Measurements from ENCODE around the gene KPNA6. TPM values are rescaled to one million over a fixed set of nuclear protein-coding genes. Genes with fewer than 3 reads are reported as not detected.

The KPNA6 gene
- total RNA-seq, 1 experiment from 2014 or later: 116 TPM

DNA sequence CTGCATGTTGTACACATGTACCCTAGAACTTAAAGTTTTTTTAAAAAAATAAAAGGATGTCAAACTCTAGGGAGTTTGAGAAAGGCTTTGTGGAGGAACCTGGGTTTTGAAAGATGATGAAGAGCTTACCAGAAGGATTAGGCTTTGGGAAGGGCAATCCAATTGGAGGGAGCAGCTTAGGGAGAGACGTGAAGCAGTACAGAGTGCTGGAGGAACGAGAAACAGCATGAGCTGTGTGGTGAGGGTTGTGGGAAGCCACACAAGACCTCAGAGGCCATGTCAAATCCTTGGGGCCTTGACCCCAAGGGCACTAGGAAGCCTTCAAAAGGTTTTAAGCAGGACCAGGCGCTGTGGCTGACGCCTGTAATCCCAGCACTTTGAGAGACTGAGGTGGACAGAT, 8.4 kb upstream of the KPNA6 start:
- POLR2A ChIA-PET: interaction anchor here (0.7 kb wide), 1 partner anchor 310 kb away, joined by 4 read pairs; no protein-coding TSS in a partner anchor
- no peaks in the 10 kb centered on the region for H3K9me3 ChIP-seq (ENCODE audit: control insufficient read depth, insufficient read depth, low read depth, low read length)
- intact Hi-C loops (cut with micrococcal nuclease; ENCODE audit: unreplicated experiment): no loop called here
- no peaks in the 10 kb centered on the region for H3K27me3 ChIP-seq (ENCODE audit: control insufficient read depth, insufficient read depth, low read length)
- no TSS peak for BruUV-seq (replicated peaks)
- in situ Hi-C loops (cut with HindIII; ENCODE audit: low pct_unique_long_range_greater_than_20kb, low sequenced_read_pairs): no loop called here
- H3K4me3 ChIP-seq (ENCODE audit: low read depth in 2 of 2, low read length in 2 of 2): no peak overlapping the region
- TF ChIP-seq TCF7L2 (IDR thresholded peaks at IDR 0.05; ENCODE audit: low read depth, low read length): no peak
- TF ChIP-seq SIN3A (IDR thresholded peaks at IDR 0.05; ENCODE audit: borderline replicate concordance, insufficient read depth, low read depth, low read length): no peak
- TF ChIP-seq, protein P1, sequence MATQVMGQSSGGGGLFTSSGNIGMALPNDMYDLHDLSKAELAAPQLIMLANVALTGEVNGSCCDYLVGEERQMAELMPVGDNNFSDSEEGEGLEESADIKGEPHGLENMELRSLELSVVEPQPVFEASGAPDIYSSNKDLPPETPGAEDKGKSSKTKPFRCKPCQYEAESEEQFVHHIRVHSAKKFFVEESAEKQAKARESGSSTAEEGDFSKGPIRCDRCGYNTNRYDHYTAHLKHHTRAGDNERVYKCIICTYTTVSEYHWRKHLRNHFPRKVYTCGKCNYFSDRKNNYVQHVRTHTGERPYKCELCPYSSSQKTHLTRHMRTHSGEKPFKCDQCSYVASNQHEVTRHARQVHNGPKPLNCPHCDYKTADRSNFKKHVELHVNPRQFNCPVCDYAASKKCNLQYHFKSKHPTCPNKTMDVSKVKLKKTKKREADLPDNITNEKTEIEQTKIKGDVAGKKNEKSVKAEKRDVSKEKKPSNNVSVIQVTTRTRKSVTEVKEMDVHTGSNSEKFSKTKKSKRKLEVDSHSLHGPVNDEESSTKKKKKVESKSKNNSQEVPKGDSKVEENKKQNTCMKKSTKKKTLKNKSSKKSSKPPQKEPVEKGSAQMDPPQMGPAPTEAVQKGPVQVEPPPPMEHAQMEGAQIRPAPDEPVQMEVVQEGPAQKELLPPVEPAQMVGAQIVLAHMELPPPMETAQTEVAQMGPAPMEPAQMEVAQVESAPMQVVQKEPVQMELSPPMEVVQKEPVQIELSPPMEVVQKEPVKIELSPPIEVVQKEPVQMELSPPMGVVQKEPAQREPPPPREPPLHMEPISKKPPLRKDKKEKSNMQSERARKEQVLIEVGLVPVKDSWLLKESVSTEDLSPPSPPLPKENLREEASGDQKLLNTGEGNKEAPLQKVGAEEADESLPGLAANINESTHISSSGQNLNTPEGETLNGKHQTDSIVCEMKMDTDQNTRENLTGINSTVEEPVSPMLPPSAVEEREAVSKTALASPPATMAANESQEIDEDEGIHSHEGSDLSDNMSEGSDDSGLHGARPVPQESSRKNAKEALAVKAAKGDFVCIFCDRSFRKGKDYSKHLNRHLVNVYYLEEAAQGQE (IDR thresholded peaks at IDR 0.05; ENCODE audit: insufficient read depth in 1 of 2, low read depth in 2 of 2, low read length in 1 of 2): no peak
- TF ChIP-seq POLR2AphosphoS5 (IDR thresholded peaks at IDR 0.05; ENCODE audit: low read depth, low read length): no peak
- TF ChIP-seq, protein P2, sequence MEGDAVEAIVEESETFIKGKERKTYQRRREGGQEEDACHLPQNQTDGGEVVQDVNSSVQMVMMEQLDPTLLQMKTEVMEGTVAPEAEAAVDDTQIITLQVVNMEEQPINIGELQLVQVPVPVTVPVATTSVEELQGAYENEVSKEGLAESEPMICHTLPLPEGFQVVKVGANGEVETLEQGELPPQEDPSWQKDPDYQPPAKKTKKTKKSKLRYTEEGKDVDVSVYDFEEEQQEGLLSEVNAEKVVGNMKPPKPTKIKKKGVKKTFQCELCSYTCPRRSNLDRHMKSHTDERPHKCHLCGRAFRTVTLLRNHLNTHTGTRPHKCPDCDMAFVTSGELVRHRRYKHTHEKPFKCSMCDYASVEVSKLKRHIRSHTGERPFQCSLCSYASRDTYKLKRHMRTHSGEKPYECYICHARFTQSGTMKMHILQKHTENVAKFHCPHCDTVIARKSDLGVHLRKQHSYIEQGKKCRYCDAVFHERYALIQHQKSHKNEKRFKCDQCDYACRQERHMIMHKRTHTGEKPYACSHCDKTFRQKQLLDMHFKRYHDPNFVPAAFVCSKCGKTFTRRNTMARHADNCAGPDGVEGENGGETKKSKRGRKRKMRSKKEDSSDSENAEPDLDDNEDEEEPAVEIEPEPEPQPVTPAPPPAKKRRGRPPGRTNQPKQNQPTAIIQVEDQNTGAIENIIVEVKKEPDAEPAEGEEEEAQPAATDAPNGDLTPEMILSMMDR (IDR thresholded peaks at IDR 0.05): no peak
- H3K36me3 ChIP-seq (ENCODE audit: control insufficient read depth, insufficient read depth, low read length): no peaks in the 10 kb centered on the region; the same call in 1 of the 2 replicates
- no peaks in the 10 kb centered on the region for H3K4me1 ChIP-seq (ENCODE audit: control insufficient read depth, insufficient read depth, low read length)
- no peak overlapping the region for H3K27ac ChIP-seq (ENCODE audit: low read length)
- no peak for ATAC-seq
- DNase-seq (ENCODE audit: low read depth, low spot score): no peak
- CTCF ChIA-PET: no interaction called here

DNA sequence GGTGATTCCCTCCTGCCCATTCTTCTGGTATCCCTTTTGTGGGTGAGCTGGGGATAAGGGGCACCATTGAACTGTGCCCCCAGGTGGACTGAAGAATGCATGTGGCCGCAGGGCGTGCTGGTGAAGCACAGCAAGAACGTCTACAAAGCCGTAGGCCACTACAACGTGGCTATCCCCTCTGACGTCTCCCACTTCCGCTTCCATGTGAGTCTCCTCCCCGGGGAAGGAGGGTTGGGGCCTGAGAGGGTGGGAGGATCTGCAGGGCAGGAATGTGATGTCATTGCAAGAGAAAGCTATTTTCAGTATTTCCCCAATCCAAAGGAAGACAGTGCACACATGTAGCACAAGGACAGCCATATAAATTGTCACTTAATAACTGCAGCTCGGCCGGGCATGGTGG, 7.5 kb upstream of the KPNA6 start:
- Histone ChIP-seq H3K36me3 (ENCODE audit: control insufficient read depth, insufficient read depth, low read length) (no peaks in the 10 kb centered on the region; the same call in 1 of the 2 replicates), H3K27ac (ENCODE audit: low read length) (no peak overlapping the region), H3K9me3 (ENCODE audit: control insufficient read depth, insufficient read depth, low read depth, low read length) (no peaks in the 10 kb centered on the region), H3K4me1 (ENCODE audit: control insufficient read depth, insufficient read depth, low read length) (no peaks in the 10 kb centered on the region), H3K4me3 (ENCODE audit: low read depth in 2 of 2, low read length in 2 of 2) (no peak overlapping the region), H3K27me3 (ENCODE audit: control insufficient read depth, insufficient read depth, low read length) (no peaks in the 10 kb centered on the region)
- no TSS peak for BruUV-seq (replicated peaks)
- DNase-seq (ENCODE audit: low read depth, low spot score): no peak
- TF ChIP-seq POLR2AphosphoS5 (IDR thresholded peaks at IDR 0.05; ENCODE audit: low read depth, low read length): no peak
- TF ChIP-seq, protein P1 (IDR thresholded peaks at IDR 0.05; ENCODE audit: insufficient read depth in 1 of 2, low read depth in 2 of 2, low read length in 1 of 2): no peak
- no peak for TF ChIP-seq TCF7L2 (IDR thresholded peaks at IDR 0.05; ENCODE audit: low read depth, low read length)
- no peak for TF ChIP-seq SIN3A (IDR thresholded peaks at IDR 0.05; ENCODE audit: borderline replicate concordance, insufficient read depth, low read depth, low read length)
- TF ChIP-seq, protein P2 (IDR thresholded peaks at IDR 0.05): no peak
- ATAC-seq: no peak
- in situ Hi-C loops (cut with HindIII; ENCODE audit: low pct_unique_long_range_greater_than_20kb, low sequenced_read_pairs): no loop called here
- intact Hi-C loops (cut with micrococcal nuclease; ENCODE audit: unreplicated experiment): no loop called here
- ChIA-PET POLR2A (no interaction called here), CTCF (no interaction called here)

All from Panc1 (cell line).